Stimulated activated CD4-positive, alpha-beta T cell treated with anti-CD3 and anti-CD28 coated beads, Interleukin-2, amount 100 ng/mL, for 48 hours (primary cell): Measurements from ENCODE around the gene PRSS21.
A peak's percentile ranks its signal among the peaks of the same experiment; 100 is the strongest.

ENCODE experiments used
- DNase-seq, 2 donors: peaks; one replicate each; pipeline ENCODE4 v3.0.0-alpha.2; 2020

PRSS21 gene

DNA sequence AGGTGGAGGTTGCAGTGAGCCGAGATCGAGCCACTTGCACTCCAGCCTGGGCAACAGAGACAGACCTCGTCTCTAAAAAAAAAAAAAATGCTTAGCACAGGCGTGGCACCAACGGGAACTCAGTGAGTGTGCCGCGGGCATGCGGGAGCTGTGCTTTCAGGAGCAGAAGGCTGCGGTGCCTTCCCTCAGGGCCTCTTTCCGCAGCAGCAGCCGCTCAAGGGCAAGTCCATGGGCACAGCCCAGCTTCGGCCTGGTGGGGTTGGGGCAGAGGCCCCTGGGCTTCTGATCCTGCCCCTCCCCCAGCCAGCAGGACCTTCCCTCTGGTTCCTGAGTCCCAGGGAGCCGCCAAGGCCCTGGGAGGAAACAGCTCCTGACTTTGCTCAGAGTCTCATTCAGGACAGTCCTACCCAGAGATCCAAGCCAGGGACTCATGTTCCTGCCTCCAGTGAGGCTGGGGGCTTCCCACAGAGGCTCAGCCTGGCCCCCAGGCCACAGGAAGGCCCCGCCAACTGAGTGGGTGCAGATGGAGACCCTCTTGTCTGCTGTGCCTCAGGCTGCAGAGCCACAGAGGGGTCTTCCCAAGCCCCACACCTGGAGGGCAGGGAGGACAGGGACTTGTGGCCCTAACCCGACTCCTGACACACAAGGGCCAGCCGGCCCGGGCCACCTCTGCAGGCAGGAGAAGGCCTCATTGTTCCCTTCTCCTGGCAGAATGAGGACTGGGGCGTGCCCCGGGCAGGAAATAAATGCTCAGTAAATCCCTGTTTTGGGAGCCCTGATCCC is 9.7 kb downstream of the PRSS21 start:
- no peak for DNase-seq

DNA sequence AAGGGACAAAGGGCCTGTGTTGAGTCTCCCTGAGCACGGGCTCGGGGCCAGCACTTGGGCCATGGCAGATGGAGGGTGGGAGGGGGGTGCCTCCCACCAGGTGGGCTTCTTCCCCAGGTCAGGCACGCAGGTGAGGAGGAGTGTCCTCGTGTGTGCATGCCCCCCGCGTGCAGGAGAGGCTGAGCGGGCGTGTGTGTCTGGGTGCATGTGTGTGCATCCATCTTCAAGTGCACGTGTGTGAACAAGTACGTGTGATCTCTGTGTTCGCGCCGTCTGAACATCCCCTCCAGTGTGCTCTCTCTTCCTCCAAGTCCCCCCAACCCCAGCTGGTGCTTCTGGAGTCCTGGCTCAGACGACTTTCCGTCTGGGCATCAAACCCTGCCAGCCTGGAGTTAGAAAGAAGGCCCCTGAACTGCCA is 10.3 kb downstream of the PRSS21 start:
- DNase-seq = no peak

DNA sequence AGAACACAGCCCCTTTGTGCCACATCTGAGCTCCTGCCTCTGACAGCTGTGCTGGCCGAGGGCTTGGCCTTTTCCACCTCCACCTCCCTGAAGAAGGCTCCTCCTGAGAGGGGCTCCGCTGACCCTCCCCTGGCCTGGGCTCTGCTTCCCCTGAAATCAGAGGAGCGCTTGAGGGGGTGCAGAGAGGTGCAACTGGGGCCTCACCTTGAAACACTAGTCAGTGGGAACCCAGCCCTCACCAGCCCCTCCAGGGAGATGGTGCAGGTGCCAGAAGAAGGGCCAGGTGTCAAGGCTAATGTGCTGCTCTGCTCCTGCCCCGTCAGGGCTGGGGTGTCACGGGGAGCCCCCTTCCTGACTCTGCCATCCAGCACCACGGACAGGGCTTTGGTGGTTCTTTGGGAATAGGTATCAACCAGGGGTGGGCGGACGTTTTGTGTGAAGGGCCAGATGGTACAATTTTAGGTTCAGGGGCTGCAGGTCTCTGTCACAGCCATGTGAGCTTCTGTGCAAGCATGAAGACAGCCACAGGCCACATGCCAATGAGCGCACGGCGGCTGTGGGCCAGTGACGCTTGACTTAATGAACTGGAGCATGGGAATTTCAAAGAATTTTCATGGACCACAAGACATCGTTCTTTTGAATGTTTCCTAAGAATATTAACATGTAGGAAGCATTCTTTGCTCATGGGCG is 10.9 kb downstream of the PRSS21 start:
- no peak for DNase-seq

DNA sequence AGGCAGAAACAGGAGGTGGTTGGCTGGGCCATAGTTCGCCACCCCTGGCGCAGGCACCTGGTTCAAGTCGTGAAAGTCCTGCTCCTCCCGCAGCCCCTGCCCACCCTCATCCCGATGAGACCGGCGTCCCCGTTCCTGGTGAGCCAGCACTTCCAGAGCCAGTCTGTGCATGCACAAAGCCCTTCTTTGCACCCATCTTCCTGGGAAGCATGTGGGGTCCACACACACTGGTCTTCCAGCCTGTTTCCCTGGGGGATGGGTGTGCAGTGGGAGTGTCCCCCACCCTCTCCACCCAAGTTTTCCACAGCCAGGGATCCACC is 11.4 kb downstream of the PRSS21 start:
- DNase-seq = no peak

DNA sequence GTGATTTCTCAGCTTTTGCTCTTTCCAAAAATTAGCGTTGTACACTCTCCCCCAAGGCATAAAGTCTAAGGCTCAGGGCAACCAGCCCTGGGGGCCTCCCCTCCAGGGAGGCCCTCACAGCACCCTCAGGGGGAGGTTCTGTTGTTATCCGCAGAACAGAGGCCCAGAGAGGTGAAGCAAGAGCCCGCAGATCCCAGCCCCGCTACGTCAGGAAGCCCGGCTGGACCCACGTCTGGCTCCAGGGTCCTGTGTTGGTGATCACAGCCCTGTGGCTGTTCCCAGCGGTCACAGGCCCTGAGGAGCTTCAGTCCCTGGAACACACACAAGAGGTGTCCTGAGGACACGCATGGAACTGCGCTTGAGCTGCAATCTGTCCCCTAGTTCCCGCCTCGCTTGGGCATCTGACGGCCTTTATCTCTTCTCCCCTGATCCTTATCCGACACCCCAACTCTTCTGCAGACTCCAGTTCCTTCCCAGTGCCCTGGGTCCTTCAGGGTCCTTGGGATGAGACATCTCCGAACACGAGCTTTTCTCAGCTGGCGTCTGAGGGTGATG is 11.9 kb downstream of the PRSS21 start:
- DNase-seq = no peak

DNA sequence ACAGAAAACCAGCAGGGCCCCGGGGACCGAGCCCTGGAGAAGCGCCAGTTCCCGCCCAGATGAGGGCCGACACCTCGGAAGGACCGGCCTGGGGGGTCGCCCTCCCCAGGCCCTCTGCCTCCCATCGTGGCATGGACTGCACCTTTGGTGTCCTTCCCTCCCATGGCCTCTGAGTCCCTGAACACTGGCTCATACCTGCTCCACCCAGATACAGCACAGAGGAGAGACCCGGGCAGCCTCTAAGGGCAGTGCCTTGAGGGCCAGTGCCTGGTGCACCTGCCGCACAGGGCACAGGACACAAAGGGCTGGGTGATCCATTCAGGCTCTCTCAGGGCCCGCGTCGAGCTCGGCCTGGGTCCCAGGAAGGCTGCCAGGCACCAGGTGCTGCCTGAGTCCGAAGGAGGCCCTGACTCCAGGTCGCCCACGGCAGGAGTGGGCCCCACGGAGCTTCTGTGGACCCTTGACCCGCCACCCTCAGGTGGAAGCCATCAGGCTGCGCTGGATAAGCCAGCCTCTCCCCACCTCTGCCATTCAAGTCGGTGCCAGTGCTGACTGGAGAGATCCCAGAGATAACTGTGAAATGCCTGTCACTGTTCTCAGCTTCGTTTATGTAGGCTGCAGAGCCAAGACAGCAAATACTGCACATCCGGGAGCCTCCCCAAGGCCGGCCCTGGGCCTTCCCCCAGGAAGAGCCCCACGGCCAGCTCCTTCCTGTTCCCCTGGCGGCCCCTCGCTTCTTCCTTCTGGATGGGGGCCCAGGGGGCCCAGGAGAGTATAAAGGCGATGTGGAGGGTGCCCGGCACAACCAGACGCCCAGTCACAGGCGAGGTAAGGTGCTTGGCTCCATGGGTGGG is 12.7 kb downstream of the PRSS21 start, which contains the start of gene ZG16B:
Gene ZG16B (plus strand): TSS at position 803 of the 854 bp plus-strand sequence. CDS start 139 bp downstream, outside the sequence.
- no peak for DNase-seq

DNA sequence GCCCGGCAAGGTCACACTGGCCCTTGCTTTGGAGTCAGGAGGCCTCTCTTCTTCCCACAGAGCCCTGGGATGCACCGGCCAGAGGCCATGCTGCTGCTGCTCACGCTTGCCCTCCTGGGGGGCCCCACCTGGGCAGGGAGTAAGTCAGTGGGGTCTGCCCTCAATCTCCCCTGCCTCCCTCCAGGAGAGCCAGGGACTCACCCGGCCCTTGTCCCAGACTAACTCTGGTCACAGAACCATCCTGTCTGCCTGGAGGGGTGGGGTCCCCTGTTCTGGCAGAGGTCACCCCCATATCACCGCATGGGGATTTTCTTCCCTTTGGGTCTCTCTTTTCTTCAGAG is 13.3 kb downstream of the PRSS21 start:
- no peak for DNase-seq

DNA sequence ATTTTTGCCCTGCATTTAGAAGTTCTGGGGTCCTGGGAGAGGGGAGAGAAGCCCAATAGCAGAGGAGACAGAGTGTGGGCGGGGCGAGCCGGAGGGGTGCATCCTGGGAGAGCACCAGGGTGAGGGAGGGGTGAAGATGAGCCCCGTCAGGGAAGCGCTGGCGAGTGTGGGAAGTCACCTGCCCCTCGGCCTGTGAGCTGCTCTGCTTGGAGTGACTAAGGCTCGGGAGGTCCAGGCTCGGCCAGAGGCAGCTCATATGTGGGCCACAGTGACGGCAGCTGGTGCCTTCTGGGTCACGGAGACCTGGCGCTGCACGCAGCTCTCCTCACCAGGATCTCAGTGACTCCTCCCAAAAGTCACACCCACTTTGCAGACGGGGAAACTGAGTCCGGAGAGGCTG is 14.2 kb downstream of the PRSS21 start:
- DNase-seq = no peak

DNA sequence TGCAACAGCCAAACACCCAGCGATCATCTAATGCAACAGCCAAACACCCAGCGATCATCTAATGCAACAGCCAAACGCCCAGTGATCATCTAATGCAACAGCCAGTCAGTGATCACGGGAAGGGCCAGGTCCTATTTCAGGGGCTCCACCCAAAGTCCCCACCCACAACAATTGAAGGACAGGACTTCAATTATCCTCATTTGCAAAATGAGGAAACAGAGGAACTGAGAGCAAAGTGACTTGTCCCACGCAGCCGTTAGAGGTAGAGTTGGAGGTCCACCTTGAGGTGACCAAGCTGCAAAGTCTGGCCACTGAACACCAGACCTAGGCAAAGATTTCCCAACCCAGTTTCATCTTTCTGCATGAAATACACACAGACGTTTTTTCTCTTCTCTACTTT is 16.7 kb downstream of the PRSS21 start:
- DNase-seq = no peak

DNA sequence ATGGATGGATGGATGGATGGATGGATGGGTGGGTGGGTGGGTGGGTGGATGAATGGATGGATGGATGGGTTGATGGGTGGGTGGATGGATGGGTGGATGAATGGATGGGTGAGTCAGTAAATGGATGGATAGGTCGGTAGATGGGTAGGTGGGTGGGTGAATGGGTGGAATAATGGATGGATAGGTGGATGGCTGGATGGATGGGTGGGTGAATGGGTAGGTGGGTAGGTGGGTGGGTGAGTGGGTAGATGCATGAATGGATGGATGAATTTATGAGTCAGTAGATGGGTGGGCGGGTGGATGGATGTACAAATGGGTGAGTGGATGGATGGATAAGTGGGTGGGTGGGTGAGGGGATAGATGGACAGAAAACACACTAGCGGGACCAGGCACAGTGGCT is 17.9 kb downstream of the PRSS21 start:
- DNase-seq = no peak

DNA sequence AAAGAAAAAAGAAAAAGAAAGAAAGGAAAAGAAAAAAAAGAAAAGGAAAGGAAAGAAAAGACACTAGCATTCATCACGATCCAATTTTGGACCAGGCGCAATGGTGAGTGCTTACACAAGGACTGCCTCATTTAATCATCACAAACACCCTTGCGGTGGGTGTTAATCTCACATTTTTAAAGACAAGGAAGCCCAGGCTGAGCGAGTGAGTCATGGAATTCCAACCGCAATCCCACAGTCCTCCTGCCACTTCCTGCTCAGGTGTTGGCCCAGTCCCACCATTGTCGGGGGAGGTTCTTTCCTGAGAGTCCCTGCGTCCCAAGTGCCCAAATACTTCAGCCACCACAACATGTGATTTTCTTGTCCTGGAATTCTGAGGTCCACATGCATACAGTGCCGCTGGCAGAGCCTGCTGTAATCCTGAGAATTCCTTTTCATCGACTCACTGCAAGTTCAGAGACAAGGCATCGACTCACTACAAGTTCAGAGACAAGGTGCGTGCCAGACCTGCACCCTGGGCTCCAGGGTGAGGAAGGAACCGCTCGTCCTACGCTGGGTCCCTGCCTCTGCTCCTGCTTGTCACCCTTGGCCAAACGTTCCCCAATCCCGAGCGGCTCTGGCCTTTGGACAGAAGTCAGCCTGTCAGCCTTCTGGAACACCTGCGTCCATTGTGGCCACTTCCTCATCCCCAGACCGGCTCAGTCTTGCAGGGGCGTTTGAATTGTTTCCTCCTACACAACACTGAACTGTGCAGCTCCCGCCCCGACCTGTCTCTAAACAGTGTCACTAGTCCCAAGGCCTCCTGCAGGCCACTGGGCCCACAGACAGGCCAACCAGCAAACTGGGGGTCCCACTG is 18.8 kb downstream of the PRSS21 start:
- DNase-seq = no peak

DNA sequence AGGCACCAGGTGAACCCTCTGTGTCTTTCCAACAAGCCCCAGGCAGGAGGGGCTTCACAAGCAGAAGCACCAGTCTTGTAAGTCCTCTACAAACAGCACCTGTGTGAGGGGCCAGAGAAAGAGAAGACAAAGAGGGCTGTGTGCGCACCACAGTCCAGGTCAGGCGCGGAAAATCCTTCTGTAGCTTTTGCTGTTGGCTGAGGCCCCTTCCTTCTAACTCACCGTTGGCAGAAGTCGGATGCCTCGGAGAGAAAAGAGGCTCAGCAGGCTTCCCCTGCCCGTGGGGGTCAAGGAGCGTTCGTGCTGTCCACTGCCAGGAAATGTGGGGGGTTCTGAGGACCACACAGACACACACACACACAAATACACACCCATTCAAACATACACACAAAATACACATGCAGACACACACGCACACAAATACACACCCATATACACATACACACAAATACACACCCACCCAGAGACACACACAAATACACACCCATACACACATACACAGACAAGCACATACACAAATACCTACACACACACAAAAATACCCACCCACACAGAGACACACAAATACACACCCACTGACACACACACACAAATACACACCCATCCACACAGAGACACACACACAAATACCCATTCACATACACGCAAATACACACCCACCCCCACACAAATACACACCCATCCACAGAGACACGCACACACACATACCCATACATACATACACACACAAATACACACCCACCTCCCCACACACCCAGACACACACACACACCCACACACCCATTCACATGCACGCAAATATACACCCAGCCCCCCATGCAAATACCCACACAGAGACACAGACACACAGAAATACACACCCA is 19.8 kb downstream of the PRSS21 start:
- no peak for DNase-seq

DNA sequence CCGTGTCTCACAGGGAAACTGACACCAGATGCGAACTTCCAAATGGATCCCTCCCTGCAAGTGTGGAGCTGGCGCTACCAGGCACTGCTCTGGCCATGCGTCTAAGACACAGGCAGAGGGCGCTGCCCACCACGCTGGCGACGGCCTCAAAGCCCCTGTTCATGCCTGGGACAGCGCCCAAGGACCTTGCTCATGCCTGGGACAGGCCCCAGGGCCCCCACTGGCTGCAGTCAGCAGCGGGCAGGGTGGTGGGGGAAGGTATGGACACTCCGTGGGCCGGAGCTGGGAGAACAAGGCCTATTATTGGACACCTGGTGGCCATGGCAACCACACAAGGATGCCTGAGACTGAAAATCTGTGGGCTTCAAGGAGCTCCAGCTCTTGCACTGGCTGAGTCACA is 21.9 kb downstream of the PRSS21 start:
- DNase-seq = peak; percentile 41 to 57

DNA sequence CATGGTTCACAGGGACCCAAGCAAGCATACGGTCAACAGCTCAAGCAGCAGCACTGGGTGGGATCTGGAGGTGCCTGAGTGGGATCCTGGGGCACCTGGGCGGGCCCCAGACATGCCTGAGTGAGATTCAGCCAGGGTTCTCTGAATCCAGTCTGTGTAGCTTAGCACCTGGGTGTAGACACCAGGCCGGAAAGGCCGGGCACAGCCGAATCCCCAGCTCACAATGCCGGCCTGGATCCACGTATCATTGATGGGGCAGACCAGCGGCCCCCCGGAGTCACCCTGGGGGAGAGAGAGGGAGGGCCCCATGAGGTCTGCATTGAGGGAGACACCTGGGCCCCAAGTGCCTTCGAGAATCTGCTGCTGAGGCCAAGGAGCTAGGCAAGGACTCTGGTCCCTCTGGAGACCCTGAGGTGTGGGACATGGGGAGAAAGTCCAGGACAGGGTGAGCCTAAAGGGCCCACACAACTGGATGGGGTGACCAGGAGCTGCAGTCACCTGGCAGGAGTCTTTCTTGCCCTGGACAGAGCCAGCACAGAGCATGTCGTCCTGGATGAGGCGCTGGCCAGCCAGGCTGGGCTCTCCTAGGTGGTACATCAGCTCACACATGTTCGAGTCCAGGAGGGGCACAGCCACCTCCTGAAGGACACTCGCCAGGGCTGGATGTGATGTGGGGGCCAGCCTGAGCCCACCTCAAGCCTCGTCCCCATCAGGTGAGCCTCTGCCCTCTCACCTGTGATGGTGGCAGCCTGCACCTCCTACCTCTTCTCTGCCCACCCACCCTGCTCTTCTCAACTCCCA is 22.8 kb downstream of the PRSS21 start:
- DNase-seq = no peak

DNA sequence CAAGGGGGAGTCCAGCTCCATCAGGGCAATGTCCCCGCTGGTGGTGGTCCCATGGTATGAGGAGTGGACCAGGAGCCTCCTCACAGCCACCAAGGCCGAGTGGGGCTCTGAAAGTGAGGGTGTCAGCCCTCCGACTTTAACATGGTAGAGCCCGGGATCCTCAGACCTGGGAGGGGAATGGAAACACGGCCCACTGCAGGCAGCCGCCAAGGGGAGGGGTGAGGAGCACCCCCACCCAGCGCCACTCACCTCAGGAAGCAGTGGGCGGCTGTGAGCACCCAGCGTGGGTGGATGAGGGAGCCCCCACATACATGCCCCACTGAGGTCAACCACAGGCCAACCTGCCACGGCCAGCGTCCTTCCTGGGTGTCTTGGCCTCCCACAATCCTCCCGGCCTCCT is 23.9 kb downstream of the PRSS21 start:
- DNase-seq = no peak

DNA sequence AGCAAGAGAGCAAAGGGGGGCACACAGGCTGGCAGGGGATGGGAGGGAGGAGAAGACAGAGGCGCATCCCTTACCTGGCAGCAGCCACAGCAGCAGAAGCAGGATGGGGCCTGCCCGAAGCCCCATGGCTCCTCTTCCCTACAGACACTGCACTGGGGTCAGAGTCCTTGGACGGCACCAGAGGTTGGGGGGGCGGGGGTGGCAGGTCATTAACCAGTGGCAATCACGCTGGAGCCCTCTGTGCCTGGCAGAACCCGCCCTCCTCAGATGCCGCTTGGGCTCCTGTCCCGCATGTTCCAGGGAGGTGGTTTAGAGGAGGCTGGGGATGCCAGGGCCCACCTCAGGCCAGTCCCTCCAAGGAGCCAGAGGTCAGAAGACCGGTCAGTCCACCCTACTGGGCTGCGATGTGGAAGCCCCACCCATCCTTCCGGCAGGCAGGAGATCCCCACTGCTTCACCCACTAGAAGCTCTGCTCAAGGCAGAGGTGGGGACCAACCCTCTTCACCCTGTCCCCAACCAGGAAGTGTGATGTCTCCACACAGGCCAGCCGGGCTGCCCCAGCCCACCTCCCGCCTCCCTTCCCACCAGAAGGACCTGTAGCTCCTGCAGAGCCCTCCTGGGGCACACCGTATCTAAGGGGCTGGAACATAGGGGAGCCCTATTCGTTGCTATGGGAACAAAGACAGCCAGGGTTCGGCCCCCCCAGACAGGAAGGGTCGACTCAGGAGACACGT is 24.7 kb downstream of the PRSS21 start:
- no peak for DNase-seq

DNA sequence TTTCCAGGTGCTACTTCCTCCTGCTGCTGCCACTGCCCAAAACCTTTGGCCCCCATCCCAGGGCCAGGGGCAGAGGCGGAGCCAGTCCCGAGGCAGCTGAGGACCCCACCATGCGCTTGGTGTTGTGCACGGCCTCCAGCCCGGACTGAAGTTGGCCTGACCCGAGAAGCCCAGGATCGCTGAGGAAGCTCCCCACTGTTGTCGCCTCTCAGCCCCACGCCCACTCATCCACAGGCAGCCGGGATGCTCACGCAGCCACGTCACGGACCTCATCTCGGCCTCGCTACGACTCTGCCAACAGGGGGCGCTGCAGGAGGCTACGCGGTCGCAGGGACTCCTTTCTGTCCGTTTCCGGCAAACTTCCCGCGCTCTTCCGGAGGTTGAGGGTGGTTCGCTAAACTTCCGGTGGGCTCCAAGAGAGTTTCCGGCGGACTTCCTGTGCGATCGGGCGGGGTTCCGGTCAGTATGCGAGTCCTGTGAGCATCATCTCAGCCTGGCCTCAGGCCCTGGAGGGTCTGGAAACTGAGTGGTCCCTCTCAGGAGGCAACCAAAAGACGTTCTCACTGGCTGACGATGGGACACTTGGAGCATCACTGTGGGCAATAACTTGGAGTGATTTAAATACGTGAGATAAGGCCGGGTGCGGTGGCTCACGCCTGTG is 25.4 kb downstream of the PRSS21 start:
- DNase-seq = peak; percentile 85 to 86

DNA sequence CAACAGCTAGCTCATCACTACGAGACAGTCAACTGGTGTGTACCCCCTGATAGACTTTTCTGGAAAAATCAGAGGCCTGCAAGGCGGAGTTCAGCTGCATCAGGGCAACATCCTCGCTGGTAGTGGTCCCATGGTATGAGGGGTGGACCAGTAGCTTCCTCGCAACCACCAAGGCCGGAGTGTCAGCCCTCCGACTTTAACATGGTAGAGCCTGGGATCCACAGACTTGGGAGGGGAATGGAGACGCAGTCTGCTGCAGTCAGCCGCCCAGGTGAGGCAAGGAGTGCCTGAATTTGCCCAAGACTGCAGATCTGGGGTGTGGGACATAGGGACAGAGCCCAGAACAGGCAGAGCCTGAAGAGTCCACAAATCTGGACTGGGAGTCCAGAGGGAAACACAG is 26.5 kb downstream of the PRSS21 start:
- no peak for DNase-seq

DNA sequence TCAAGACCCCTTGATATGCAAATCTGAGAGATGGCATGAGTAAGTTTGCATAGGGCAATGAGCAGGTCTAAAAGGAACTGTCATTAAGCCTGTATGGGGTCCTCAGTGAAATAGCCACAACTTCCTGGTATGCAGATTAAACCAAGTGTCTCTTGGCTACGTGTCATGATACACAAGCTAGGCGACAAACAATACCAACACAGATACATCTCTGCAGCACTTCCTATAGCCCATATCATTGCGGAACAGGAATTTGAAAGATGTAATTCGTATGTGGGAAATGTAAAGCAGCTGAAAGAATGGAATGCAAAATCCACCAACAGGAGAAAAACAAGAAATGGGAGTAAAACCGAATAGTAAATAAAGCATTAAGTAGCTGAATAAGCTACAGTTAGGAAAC is 28.1 kb downstream of the PRSS21 start:
- no peak for DNase-seq
